Epithelial cell of esophagus (primary cell): ENCODE data around the gene UBL7.
"Not testable (repeated sequence)": the region's sequence is repeated elsewhere in the genome, so short reads cannot be mapped to it uniquely, and the experiment has no call there.

ENCODE experiments used
- DNase-seq: peaks from one replicate; pipeline ENCODE4 v3.0.0; 2010; ENCODE audit warnings: low read depth
- H3K4me3 ChIP-seq: 2 replicates; pipeline ENCODE4 v1.5.1; 2011; ENCODE audit warnings: mild to moderate bottlenecking, low read length, control low read depth
- CTCF ChIP-seq: IDR thresholded peaks from 2 replicates; pipeline ENCODE4 v1.5.1; 2011; ENCODE audit warnings: low read depth, mild to moderate bottlenecking, low read length, control low read depth, inconsistent platforms; ENCODE audit not compliant: insufficient read depth; ENCODE audit errors: missing control alignments

The UBL7 gene

GRCh38 chr15:74482661-74483060 lies 21.7 kb upstream of the UBL7 start:
- TF ChIP-seq CTCF = peak; percentile 11
- no peak for DNase-seq
- H3K4me3 ChIP-seq = no peak overlapping the region

- DNase-seq, H3K4me3 ChIP-seq: not testable (repeated sequence)
Measured at GRCh38 chr15:74480364-74480763, 19.4 kb upstream of the UBL7 start.

- DNase-seq, H3K4me3 ChIP-seq: not testable (repeated sequence)
Measured at GRCh38 chr15:74471621-74472020, 10.7 kb upstream of the UBL7 start.

GRCh38 chr15:74470631-74471395 lies 9.9 kb upstream of the UBL7 start:
- no peak for TF ChIP-seq CTCF
- no peak overlapping the region for H3K4me3 ChIP-seq
- DNase-seq = no peak

GRCh38 chr15:74468341-74469032 lies 7.5 kb upstream of the UBL7 start:
- DNase-seq = no peak
- no peak for TF ChIP-seq CTCF
- no peak overlapping the region for H3K4me3 ChIP-seq

GRCh38 chr15:74466570-74466969 lies 5.6 kb upstream of the UBL7 start:
- DNase-seq = no peak
- TF ChIP-seq CTCF = no peak
- H3K4me3 ChIP-seq = no peak overlapping the region

- TF ChIP-seq CTCF = no peak
- DNase-seq = no peak
- H3K4me3 ChIP-seq = no peak overlapping the region
Measured at GRCh38 chr15:74464897-74465296, 3.9 kb upstream of the UBL7 start.

- H3K4me3 ChIP-seq = no peak overlapping the region
- TF ChIP-seq CTCF = no peak
- no peak for DNase-seq
Measured at GRCh38 chr15:74464216-74464615, 3.3 kb upstream of the UBL7 start.
